IPS-20b (cell line): ENCODE data around the gene TUBA3C.
"Not testable (repeated sequence)": the region's sequence is repeated elsewhere in the genome, so short reads cannot be mapped to it uniquely, and the experiment has no call there.

Source experiments
- H3K27ac ChIP-seq: one replicate; pipeline ENCODE4 v1.5.1; 2013; ENCODE audit warnings: low read length
- H3K27me3 ChIP-seq: 2 replicates; pipeline ENCODE4 v1.6.1; 2013; ENCODE audit warnings: mild to moderate bottlenecking, low read length, inconsistent platforms; ENCODE audit not compliant: insufficient read depth
- H3K36me3 ChIP-seq: 2 replicates; pipeline ENCODE4 v1.6.1; 2013; ENCODE audit warnings: low read depth, mild to moderate bottlenecking, inconsistent platforms, low read length, moderate library complexity; ENCODE audit not compliant: insufficient read depth
- H3K4me1 ChIP-seq: 2 replicates; pipeline ENCODE4 v1.6.1; 2013; ENCODE audit warnings: mild to moderate bottlenecking, control low read depth, inconsistent platforms, low read length, moderate library complexity; ENCODE audit not compliant: insufficient read depth
- H3K4me3 ChIP-seq: 2 replicates; pipeline ENCODE4 v1.5.1; 2013; ENCODE audit warnings: mild to moderate bottlenecking, low read length, inconsistent platforms
- H3K9ac ChIP-seq: 2 replicates; pipeline ENCODE4 v1.6.1; 2013; ENCODE audit warnings: low read depth, mild to moderate bottlenecking, inconsistent platforms, low read length, moderate library complexity
- H3K9me3 ChIP-seq: 2 replicates; pipeline ENCODE4 v1.6.1; 2013; ENCODE audit warnings: mild to moderate bottlenecking, low read depth, low read length, inconsistent platforms; ENCODE audit not compliant: insufficient read depth

The TUBA3C gene

GRCh38 chr13:19181621-19182485, at the start of gene TUBA3C:
Gene TUBA3C (minus strand): TSS chr13:19181824. CDS start chr13:19181747, 77 bp downstream.
- H3K27ac ChIP-seq: no peak within 1 kb of the TSS
- no peak within 1 kb of the TSS for H3K4me3 ChIP-seq
- H3K9ac ChIP-seq: no peak within 1 kb of the TSS
- H3K9me3 ChIP-seq: peaks cover 86% of the 10 kb centered on the region
- H3K27me3 ChIP-seq: no peaks in the 10 kb centered on the region
- H3K4me1 ChIP-seq: no peaks in the 10 kb centered on the region
- no peaks in the 10 kb centered on the region for H3K36me3 ChIP-seq

- not testable (repeated sequence) for H3K27ac ChIP-seq, H3K9ac ChIP-seq, H3K27me3 ChIP-seq, H3K4me3 ChIP-seq, H3K36me3 ChIP-seq, H3K4me1 ChIP-seq
- peaks cover 46% of the 10 kb centered on the region for H3K9me3 ChIP-seq
These were observed 25.8 kb upstream of the TUBA3C start for GRCh38 chr13:19207413-19207812.

GRCh38 chr13:19192622-19193021, 11.0 kb upstream of the TUBA3C start:
- not testable (repeated sequence) for H3K9ac ChIP-seq, H3K4me1 ChIP-seq

GRCh38 chr13:19189911-19190310, 8.3 kb upstream of the TUBA3C start:
- H3K4me1 ChIP-seq, H3K36me3 ChIP-seq, H3K27me3 ChIP-seq, H3K9ac ChIP-seq, H3K27ac ChIP-seq, H3K4me3 ChIP-seq: not testable (repeated sequence)
- peaks cover 73% of the 10 kb centered on the region for H3K9me3 ChIP-seq

More at GRCh38 chr13:19192622-19193021, 11.0 kb upstream of the TUBA3C start:
- not testable (repeated sequence) for H3K4me3 ChIP-seq, H3K27ac ChIP-seq, H3K36me3 ChIP-seq, H3K27me3 ChIP-seq
- H3K9me3 ChIP-seq: peaks cover 62% of the 10 kb centered on the region

- not testable (repeated sequence) for H3K4me3 ChIP-seq, H3K27me3 ChIP-seq, H3K36me3 ChIP-seq, H3K4me1 ChIP-seq, H3K27ac ChIP-seq, H3K9ac ChIP-seq
- H3K9me3 ChIP-seq: peaks cover 73% of the 10 kb centered on the region
These were observed 7.7 kb upstream of the TUBA3C start for GRCh38 chr13:19189368-19189767.

GRCh38 chr13:19185865-19186645, 4.4 kb upstream of the TUBA3C start:
- Histone ChIP-seq H3K27me3 (no peaks in the 10 kb centered on the region), H3K9ac (no peak overlapping the region), H3K4me1 (no peaks in the 10 kb centered on the region), H3K4me3 (no peak overlapping the region), H3K36me3 (no peaks in the 10 kb centered on the region), H3K27ac (no peak overlapping the region), H3K9me3 (peaks cover 82% of the 10 kb centered on the region)

- Histone ChIP-seq H3K36me3 (no peaks in the 10 kb centered on the region), H3K27ac (no peak overlapping the region), H3K9ac (no peak overlapping the region), H3K27me3 (no peaks in the 10 kb centered on the region), H3K9me3 (peaks cover 83% of the 10 kb centered on the region), H3K4me1 (no peaks in the 10 kb centered on the region), H3K4me3 (no peak overlapping the region)
These were observed 3.7 kb upstream of the TUBA3C start for GRCh38 chr13:19185086-19185864.

GRCh38 chr13:19184176-19184575, 2.6 kb upstream of the TUBA3C start:
- H3K27me3 ChIP-seq: no peaks in the 10 kb centered on the region
- H3K36me3 ChIP-seq: no peaks in the 10 kb centered on the region
- H3K4me1 ChIP-seq: no peaks in the 10 kb centered on the region
- no peak overlapping the region for H3K27ac ChIP-seq
- no peak overlapping the region for H3K9ac ChIP-seq
- no peak overlapping the region for H3K4me3 ChIP-seq
- peaks cover 83% of the 10 kb centered on the region for H3K9me3 ChIP-seq

- Histone ChIP-seq H3K9me3 (peaks cover 88% of the 10 kb centered on the region), H3K36me3 (no peaks in the 10 kb centered on the region), H3K4me3 (no peak overlapping the region), H3K27ac (no peak overlapping the region), H3K9ac (no peak overlapping the region), H3K27me3 (no peaks in the 10 kb centered on the region), H3K4me1 (no peaks in the 10 kb centered on the region)
These were observed 2.1 kb upstream of the TUBA3C start for GRCh38 chr13:19183676-19184075.

- Histone ChIP-seq H3K27me3 (no peaks in the 10 kb centered on the region), H3K9me3 (peaks cover 87% of the 10 kb centered on the region), H3K9ac (no peak overlapping the region)
These were observed 912 bp upstream of the TUBA3C start for GRCh38 chr13:19182536-19182935.

GRCh38 chr13:19181021-19181620, 503 bp downstream of the TUBA3C start:
- H3K9me3 ChIP-seq: peaks cover 83% of the 10 kb centered on the region
- H3K27me3 ChIP-seq: no peaks in the 10 kb centered on the region
- H3K4me1 ChIP-seq: no peaks in the 10 kb centered on the region
- no peaks in the 10 kb centered on the region for H3K36me3 ChIP-seq
- no peak overlapping the region for H3K4me3 ChIP-seq
- H3K27ac ChIP-seq: no peak overlapping the region
- no peak overlapping the region for H3K9ac ChIP-seq

More at GRCh38 chr13:19182536-19182935, 912 bp upstream of the TUBA3C start:
- Histone ChIP-seq H3K36me3 (no peaks in the 10 kb centered on the region), H3K27ac (no peak overlapping the region), H3K4me1 (no peaks in the 10 kb centered on the region), H3K4me3 (no peak overlapping the region)
